Endothelial cell (in vitro differentiated cells): ENCODE data around the gene ASXL2. TPM values are rescaled to one million over a fixed set of nuclear protein-coding genes. Genes with fewer than 3 reads are reported as not detected.
"Not testable (repeated sequence)": the region's sequence is repeated elsewhere in the genome, so short reads cannot be mapped to it uniquely, and the experiment has no call there.

ENCODE experiments used
- DNase-seq: peaks from one replicate; pipeline ENCODE4 v3.0.0; 2021; ENCODE audit warnings: low spot score
- H3K27ac Mint-ChIP-seq: one replicate; pipeline ENCODE4 v1.8.0; 2021; ENCODE audit warnings: mixed read lengths, inconsistent platforms; ENCODE audit not compliant: unreplicated experiment
- H3K27me3 Mint-ChIP-seq: one replicate; pipeline ENCODE4 v1.8.0; 2021; ENCODE audit warnings: mild to moderate bottlenecking, moderate library complexity, mixed read lengths, inconsistent platforms; ENCODE audit not compliant: unreplicated experiment
- H3K36me3 Mint-ChIP-seq: one replicate; pipeline ENCODE4 v1.8.0; 2021; ENCODE audit warnings: mild to moderate bottlenecking, low read depth, mixed read lengths, inconsistent platforms; ENCODE audit not compliant: unreplicated experiment
- H3K4me1 Mint-ChIP-seq: one replicate; pipeline ENCODE4 v1.8.0; 2021; ENCODE audit warnings: mild to moderate bottlenecking, mixed read lengths, inconsistent platforms; ENCODE audit not compliant: unreplicated experiment
- H3K4me3 Mint-ChIP-seq: one replicate; pipeline ENCODE4 v1.8.0; 2021; ENCODE audit warnings: mild to moderate bottlenecking, mixed read lengths, inconsistent platforms; ENCODE audit not compliant: unreplicated experiment
- H3K9me3 Mint-ChIP-seq: one replicate; pipeline ENCODE4 v1.8.0; 2021; ENCODE audit warnings: mixed read lengths, inconsistent platforms; ENCODE audit not compliant: unreplicated experiment
- CTCF ChIP-seq: fragments of 200-600 bp; sonication (generic); IDR thresholded peaks from one replicate; pipeline ENCODE4 v1.5.0; 2021; ENCODE audit warnings: antibody characterized with exemption; ENCODE audit not compliant: unreplicated experiment
- total RNA-seq: library from RNA; stranded (reverse); fragmentation: NEBNext Ultra II Directional; extraction: Animal tissue kit (Norgen Biotek cat#: 25700); gene quantifications from one replicate; pipeline ENCODE4 v1.2.1, GENCODE V29; 2021; ENCODE audit not compliant: unreplicated experiment

The ASXL2 gene
- total RNA-seq, 1 donor from 2014 or later: 33.4 TPM

- Mint-ChIP-seq H3K4me3 (no peak overlapping the region), H3K27ac (no peak overlapping the region), H3K9me3 (no peaks in the 10 kb centered on the region), H3K27me3 (no peaks in the 10 kb centered on the region), H3K36me3 (no peaks in the 10 kb centered on the region), H3K4me1 (no peaks in the 10 kb centered on the region)
- no peak for TF ChIP-seq CTCF
- no peak for DNase-seq
Measured at GRCh38 chr2:25905126-25905525, 26.8 kb upstream of the ASXL2 start.

GRCh38 chr2:25903216-25903776 is 25.0 kb upstream of the ASXL2 start:
- TF ChIP-seq CTCF: no peak
- no peak overlapping the region for H3K4me3 Mint-ChIP-seq
- no peak for DNase-seq
- no peaks in the 10 kb centered on the region for H3K4me1 Mint-ChIP-seq
- H3K36me3 Mint-ChIP-seq: no peaks in the 10 kb centered on the region
- no peaks in the 10 kb centered on the region for H3K27me3 Mint-ChIP-seq
- H3K27ac Mint-ChIP-seq: no peak overlapping the region
- no peaks in the 10 kb centered on the region for H3K9me3 Mint-ChIP-seq

GRCh38 chr2:25899404-25899970 is 21.2 kb upstream of the ASXL2 start:
- H3K27ac Mint-ChIP-seq: no peak overlapping the region
- no peak for DNase-seq
- peaks cover 2% of the 10 kb centered on the region for H3K4me1 Mint-ChIP-seq
- H3K27me3 Mint-ChIP-seq: no peaks in the 10 kb centered on the region
- no peaks in the 10 kb centered on the region for H3K9me3 Mint-ChIP-seq
- H3K4me3 Mint-ChIP-seq: no peak overlapping the region
- no peak for TF ChIP-seq CTCF
- no peaks in the 10 kb centered on the region for H3K36me3 Mint-ChIP-seq

- H3K9me3 Mint-ChIP-seq: no peaks in the 10 kb centered on the region
- H3K27ac Mint-ChIP-seq: no peak overlapping the region
- no peak for DNase-seq
- H3K4me3 Mint-ChIP-seq: no peak overlapping the region
- H3K4me1 Mint-ChIP-seq: peaks cover 2% of the 10 kb centered on the region
- H3K36me3 Mint-ChIP-seq: no peaks in the 10 kb centered on the region
- H3K27me3 Mint-ChIP-seq: peaks cover 2% of the 10 kb centered on the region
- no peak for TF ChIP-seq CTCF
Measured at GRCh38 chr2:25897506-25897905, 19.2 kb upstream of the ASXL2 start.

- H3K27me3 Mint-ChIP-seq, DNase-seq, H3K9me3 Mint-ChIP-seq, H3K27ac Mint-ChIP-seq, H3K4me3 Mint-ChIP-seq, H3K36me3 Mint-ChIP-seq, H3K4me1 Mint-ChIP-seq: not testable (repeated sequence)
Measured at GRCh38 chr2:25896308-25896707, 18.0 kb upstream of the ASXL2 start.
